Hindlimb muscle (tissue), 1 donor: ENCODE results near the gene SERPINA12. TPM values are rescaled to one million over a fixed set of nuclear protein-coding genes. Genes with fewer than 3 reads are reported as not detected.

Experiments used
- DNase-seq: peaks from one replicate; pipeline ENCODE4 v3.0.0-alpha.2; 2013
- polyA plus RNA-seq: library from polyadenylated mRNA; unstranded; fragments of 120-200 nt; gene quantifications from one replicate; pipeline ENCODE4 v1.2.1, GENCODE V29; 2013; ENCODE audit not compliant: insufficient read length

Gene SERPINA12
- polyA plus RNA-seq, 1 donor: not detected

DNA sequence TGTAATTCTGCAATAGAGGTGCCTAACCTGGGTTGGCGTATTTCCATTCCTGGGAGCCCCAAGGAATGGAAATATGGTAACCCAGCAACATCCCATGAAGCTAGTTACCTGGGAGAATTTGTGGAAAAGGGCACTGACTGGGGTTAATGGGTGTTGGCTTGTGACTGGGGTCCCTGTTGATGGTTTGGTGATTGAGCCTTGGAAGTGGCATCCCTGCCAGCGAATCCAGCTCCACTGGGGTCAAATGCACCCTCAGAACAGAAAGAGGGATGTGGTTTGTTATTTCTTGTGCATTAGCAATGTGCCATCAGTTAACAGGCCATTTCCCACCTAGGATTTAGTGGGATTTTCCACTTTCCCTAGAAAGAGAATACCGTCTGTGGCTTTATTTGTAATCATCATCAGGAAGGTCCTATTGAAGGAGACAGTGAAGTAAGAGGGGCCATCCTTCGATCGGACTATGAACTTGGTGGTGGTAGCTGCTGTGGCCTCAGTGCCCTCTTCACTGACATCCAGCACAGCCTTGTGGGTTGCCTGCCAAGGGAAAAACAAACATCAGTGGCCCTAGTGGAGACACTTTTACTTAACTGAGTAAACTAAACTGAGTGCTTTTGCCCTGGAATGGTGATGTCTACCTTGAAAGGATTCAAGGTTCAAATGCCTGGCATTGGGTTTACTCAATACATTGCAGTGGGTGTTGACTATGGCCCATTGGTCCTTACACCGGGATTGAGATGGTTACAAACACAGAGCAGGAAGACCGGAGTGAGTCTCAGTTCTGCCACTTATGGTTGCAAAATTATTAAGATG lies 46.3 kb downstream of the SERPINA12 start:
- DNase-seq: no peak

DNA sequence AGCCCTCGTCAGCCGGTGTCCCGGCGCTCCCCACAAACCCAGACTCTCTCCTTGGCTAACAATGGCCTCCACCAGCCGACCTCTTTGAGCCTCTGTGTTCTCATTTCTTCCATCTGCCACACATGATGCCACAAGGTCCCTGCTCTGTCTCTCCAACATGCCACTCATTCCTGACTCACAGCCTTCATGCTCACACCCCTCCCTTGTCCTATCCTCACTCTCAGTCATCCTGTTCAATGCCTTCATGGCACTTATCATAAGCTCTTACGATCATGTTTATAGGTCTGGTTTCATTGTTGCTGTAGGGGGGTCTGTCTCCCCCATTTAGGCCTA lies 47.1 kb downstream of the SERPINA12 start:
- DNase-seq: no peak

DNA sequence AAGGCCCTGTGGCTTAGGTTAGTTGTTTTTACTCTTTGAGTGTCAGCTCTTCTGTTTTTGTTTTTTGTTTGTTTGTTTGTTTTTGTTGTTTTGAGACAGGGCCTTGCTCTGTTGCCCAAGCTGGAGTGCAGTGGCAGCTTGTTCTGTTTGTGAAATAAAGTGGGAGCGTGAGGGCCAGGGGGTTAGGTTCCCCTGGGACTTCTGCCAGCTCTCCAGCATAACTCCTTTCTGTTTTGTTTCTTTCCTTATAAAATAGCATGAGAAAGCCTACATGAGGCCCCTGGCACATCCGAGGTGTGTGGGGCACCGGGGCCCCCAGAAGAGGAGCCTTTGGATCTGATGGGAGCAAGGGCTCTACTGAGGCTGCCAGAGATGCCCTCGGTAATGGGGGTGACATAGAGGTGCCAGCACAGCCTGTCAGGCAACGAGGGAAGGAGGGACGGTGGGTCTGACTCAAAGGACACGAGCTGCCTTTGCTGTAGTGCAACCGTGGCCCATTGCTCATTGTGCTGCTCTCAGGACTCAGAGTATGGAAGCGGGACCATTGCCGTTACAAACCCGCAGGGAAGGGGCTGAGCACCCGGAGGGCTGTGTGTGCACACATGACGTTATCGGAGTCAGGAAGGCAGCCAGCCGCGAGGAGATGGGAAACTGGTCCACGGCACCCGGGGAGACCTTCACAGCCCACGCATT lies 47.6 kb downstream of the SERPINA12 start:
- no peak for DNase-seq

DNA sequence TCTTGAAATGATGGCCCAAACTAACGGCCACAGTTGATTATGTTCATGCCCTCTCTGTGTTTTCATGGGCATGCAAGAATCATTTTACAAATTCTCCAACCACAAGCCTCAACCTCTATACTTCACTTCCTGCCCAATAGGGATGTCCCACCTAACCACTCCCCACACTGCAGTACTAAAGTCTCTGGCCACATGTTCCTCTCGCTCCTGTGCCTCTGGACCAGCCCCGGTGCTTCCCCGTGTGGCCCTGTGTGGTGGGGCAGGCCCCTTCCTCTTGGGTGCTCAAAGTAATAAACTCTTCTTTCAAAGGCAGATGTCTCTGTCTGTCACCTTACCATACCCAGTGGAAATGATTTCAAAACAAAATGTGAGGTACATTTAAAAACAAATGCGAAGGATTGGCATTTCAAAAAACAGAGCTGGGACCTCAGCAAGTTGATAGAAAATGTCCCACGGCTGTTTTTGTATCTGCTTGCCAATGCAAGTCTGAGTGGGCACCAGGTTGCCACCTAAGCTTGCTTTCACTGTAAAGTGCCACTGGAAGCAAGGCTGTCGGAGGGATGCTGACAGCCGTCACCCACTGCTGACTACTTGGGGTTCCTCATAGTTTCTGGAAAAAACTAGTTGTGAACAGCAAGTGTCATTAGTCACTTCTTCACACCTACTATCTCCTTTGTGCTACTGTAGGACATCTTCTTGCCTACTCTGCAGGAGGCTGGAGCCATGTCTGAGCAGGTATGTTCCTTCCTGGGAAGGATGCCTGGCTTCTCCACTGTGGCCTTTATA lies 48.4 kb downstream of the SERPINA12 start:
- no peak for DNase-seq

DNA sequence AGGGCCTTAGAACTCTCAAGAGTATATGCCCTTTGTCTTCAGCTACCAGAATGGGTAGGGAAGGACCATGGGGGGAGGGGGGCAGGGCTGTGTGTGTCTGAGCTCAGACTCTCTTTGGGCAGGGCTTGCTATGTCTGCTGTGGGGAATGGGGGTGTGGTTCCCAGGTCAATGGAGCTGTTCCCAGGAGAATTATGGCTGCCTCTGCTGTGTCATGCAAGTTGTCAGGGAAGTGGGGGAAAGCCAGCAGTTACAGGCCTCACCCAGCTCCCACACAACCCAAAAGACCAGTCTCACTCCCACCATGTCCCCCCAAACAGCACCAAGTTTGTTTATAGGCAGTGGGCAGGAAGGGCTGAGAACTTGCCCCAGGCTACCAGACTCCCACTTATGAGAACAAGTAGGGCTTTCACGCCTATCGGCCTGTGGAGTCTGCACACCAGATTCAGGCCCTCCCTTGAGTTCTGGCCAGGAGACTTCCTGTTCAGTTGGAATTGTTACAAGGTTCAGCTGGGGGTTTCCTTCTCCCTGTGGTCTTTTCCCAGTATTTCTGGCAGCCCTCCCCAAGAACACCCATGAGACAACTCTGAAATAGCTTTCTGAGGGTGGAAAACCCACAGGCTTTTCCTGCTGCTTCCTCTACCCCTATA lies 50.6 kb downstream of the SERPINA12 start:
- DNase-seq: no peak

DNA sequence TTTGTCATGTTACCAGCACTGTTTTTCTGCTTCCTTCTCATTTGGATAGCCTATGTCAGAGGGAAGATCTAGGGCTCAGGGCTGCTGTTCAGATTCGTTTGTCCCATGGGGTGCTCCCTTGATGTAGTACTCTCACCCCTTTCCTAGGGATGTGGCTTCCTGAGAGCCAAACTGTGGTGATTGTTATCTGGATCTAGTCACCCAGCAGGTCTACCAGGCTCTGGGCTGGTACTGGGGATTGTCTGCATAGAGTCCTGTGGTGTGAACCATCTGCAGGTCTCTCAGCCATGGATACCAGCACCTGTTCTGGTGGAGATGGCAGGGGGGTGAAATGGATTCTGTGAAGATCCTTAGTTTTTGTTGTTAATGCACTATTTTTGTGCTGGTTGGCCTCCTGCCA lies 51.2 kb downstream of the SERPINA12 start:
- no peak for DNase-seq

DNA sequence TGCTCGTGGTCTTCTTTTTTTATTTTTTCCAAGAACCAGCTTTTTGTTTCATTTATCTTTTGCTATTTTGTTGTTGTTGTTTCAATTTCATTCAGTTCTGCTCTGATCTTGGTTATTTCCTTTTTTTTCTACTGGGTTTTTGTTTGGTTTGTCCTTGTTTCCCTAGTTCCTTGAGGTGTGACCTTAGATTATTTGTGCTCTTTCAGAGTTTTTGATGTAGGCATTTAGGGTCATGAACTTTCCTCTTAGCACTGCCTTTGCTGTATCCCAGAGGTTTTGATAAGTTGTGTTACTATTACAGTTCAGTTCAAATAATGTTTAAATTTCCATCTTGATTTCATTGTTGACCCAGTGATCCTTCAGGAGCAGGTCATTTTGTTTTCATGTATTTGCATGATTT lies 53.3 kb downstream of the SERPINA12 start:
- no peak for DNase-seq

DNA sequence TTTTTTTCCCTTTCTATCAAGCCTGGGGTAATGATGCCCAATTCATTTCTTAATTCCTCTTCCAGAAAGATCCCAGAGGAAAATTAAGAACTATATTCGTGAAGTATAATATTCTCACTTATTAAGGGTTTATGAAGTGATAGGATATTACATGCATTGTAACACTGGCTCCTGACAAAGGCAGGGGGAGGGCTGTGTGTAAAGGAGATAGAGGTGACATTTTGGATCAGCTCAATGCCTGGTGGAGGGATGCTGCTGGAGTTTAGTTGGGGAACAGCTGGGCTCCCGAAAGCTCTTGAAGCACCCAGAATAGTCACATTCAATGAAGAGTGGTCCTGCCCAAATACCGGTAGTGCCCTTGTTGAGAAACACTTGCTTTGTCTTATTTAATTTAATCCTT lies 57.4 kb downstream of the SERPINA12 start:
- no peak for DNase-seq

DNA sequence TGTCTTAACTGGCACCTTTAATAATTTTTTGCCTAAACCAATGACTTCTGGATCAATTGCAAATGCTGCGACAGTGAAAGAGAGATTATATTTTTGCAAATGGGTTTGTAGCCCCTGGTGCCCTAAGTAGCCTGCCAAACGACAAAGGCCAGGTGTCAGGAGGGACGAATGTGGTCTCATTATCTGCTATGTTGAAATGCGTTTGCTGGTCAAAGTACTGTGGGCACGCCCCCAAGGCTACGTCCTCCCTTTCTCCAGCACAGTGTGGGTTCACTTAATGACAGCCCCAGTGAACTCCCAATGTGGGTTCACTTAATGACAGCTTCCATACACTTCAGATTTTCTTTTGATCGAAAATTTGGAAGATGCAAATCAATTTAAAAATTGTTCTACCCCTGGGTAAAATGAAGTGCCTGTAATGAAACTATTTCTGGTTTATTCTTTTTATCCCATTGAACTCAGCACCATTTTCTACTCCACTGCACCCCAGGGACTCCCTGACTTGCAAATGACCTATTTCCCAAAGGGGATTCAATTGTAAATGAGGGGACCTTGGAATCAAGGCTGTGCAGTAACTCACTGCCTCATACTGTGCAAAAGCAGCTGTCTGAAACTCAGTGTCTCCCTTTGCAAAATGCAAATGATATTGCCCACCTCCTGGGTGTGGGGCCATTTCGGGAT lies 58.0 kb downstream of the SERPINA12 start:
- no peak for DNase-seq

DNA sequence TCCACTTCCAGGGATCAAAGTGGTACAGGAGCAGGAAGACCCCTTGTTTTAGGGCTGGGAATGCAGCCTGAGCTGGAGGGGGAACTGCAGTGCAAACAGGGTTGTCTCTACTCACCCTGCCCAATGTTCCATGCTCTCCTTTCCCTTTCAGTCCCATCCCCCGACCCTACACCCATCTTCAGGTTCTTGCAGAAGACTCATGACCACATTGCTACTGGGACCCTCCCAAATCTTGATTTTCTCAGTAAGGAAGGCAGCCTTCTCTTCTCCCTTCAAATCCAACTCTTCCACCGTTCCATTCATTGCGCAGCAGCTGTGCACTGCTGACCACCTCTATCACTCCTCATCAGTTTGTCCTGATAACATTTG lies 58.6 kb downstream of the SERPINA12 start:
- DNase-seq: no peak

DNA sequence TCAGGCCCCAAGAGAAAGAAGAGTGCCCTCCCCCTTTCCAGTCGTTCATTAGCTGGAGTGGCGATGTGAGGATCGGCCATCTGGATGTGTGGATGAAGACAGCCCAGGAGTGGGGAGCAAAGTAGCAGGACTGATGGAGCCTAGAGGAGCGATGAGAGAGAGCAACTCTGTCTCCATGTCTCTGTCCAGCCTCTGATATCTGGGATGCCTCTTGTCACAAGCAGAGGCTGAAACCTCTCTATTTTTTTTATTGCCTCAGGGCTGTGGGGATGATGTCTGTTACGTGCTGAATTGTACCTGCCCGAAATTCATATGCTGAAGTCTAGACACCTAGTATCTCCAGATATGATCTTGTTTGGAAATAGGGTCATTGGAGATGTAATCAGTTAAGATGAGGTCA lies 59.3 kb downstream of the SERPINA12 start:
- DNase-seq: no peak

DNA sequence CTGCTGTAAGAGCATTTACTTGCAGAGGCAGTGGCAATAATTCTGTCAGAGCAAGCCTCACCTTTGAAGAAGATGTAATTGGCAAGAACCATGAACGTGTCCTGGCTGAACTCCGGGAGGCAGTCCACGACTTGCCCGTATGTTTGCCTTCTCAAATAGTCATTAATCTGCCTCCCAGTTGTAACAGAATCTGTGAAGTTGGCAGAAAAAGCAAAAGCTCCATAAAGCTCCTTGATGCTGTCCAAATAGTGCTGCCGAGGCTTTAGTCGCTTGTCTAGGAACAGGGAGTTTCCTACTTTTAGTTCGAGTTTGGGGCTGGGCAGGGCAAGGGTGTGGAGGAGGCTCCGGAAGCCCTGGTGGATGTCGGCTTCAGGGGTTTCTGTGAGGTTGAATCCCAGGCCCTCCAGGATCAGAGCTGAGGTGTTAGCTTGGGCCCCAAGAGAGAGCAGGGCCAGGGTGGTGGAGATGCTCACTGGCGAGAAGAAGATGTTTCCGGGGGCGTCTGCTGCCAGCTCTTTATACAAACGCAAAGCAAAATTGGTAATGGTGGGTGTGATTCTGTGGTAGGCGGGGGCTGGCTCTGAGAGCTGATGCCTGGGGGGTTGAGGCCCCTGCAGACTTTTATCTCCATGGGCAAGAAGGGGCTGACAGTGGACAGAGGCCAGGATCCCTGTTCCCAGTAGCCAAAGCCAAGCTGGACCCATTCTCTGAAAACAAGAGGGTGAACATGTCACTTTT lies 61.0 kb downstream of the SERPINA12 start:
- DNase-seq: no peak

DNA sequence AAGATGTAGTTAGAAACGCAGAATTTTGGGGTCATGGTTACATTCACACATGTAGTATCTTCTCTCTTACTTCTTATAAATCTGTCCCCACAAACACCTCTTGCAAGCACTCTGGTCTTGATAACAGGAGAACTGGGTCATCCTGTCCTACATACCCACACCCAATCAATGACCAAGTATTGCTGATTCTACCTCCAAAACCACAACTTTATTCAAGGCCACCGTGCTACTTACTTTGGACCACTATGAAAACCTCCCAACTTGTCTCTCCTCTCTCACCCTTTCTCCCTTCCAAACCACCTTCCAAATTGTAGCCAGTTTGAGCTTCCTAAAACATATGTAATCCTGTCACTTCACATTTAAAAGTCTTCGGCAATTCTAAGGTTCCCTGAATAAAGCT lies 62.1 kb downstream of the SERPINA12 start:
- no peak for DNase-seq

DNA sequence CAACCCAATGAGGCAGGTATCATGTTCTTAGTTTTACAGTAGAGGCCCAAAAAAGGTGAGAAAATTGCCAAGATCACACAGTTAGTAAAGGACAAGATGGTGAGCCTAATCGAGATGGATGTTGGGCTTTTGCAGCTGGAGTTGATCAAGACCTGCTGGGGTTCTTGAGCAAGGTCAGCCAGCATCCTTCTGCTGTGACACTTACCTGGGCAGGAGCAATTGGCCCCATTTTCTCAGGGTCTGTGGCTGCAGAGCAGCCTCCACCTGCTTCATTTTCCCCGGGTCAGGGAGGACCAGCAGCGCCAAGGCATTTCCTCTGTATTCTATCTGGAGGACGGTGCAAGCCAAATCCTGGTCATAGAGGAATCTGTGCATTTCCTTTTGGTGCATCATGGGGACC lies 63.1 kb downstream of the SERPINA12 start:
- DNase-seq: no peak

DNA sequence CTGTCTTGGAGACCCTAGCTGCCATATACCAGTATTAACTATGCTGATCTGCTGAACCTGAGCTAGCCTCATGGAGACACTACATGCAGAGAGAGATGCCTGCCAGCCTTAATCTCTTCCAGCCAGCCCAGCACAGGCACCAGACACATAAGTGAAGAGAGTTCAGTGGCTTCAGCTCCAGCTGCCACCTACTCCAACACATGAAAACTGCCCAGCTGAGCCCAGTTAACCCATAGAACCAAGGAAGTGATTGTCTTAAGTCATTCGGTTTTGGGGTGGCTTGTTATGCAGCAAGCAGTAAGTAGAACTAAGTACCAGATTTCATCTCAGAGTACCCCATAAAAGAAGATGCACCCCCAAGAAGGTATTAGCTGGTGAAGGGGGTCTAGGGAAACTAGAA lies 64.3 kb downstream of the SERPINA12 start:
- no peak for DNase-seq

DNA sequence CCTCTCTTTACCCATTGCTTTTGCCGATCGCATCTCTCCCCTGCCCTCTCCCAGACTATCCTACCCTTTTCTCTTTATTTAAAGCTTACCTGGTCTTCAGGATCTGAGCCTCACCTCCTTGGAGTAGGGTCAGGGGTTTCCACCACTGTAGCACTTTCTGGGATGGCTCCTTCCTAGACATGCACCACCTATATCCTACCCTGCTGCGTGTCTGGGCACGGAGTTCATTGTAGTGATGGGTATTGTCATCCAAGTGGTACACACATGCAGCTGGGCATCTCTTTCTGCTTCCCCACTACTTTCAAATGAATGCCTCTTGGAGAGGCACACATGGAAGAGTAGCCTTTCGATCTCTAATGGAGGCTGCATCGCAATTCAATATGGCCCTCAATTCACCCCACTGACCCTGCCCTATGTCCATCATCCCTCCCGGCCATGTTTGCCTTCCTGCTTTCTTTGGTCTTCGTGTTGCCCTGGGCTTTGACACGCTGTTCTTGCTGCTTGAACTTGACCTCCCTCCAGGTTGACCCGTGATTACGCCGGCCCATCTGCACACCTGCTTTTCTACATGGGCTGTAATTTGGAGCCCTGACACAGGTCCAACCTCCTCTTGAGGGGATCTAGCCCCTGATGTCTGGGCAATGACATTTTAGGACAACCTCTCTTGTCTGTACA lies 67.6 kb downstream of the SERPINA12 start:
- no peak for DNase-seq

DNA sequence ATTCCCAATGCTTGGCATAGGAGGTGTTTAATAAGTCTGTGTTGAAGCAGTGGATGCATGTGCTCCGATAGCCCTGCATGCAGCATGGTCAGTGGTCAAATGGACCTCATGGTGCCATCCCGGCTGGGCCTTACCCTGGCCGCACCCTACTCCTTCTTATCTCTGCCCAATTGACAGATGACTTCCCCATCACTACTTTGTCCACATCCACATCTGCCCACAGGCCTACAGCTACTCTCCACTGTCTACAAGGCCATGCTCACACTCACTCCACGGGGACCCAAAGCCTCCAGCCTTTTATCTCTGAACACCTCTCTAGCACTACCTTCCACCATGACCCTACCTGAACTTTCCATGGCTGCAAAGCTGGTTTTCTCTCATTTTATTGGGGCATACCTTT lies 68.1 kb downstream of the SERPINA12 start:
- no peak for DNase-seq

DNA sequence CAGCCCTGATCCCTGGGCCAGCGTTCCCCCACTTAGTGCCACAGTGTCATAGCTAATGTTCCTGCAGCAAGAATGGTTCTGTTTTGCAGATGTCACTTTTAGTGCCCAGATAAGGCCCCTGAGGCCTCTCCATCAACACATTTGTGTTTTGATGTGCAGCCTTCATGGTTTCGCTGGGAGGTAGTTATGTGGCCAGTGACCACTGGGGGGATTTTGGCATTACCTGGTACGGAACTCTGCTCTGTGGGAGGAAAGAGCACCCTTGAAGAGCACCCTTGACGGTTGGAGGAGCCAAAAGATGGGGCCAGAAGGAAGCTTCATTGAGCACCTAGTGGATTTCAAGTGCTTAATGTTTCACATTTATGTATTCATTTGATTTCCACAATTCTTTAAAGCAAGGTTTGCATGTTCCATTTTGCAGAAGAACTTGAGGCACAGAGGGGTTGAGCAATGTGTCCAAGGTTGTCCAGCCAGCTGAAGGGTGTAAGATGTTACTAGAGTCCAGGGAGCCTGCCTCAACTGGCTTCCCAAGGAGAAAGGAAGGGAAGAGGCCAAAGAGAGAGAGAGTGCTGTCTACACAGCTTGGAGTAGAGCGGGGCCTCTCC lies 69.7 kb downstream of the SERPINA12 start:
- no peak for DNase-seq
